GM18520 (cell line): Measurements from ENCODE around the gene PIK3R3.
"Not testable (repeated sequence)": the region's sequence is repeated elsewhere in the genome, so short reads cannot be mapped to it uniquely, and the experiment has no call there.

Source experiments
- ATAC-seq: cut with Tn5 transposase; IDR thresholded peaks from one replicate; pipeline ENCODE4 v1.9.1; 2021; ENCODE audit not compliant: unreplicated experiment

PIK3R3 gene

GRCh38 chr1:46113948-46114347 is 18.5 kb downstream of the PIK3R3 start:
- no peak for ATAC-seq

- no peak for ATAC-seq
Measured at GRCh38 chr1:46112108-46112507, 20.3 kb downstream of the PIK3R3 start.

- ATAC-seq, result no peak
Measured at GRCh38 chr1:46110521-46110920, 21.9 kb downstream of the PIK3R3 start.

GRCh38 chr1:46102769-46103476 is 29.5 kb downstream of the PIK3R3 start:
- ATAC-seq, result no peak

GRCh38 chr1:46099215-46099614 is 33.2 kb downstream of the PIK3R3 start:
- no peak for ATAC-seq

- no peak for ATAC-seq
Measured at GRCh38 chr1:46098027-46098712, 34.3 kb downstream of the PIK3R3 start.

GRCh38 chr1:46097149-46097472 is 35.3 kb downstream of the PIK3R3 start:
- ATAC-seq, result no peak

GRCh38 chr1:46096269-46097148 is 35.9 kb downstream of the PIK3R3 start:
- ATAC-seq, result no peak

GRCh38 chr1:46095110-46095509 is 37.3 kb downstream of the PIK3R3 start:
- ATAC-seq, result not testable (repeated sequence)

- no peak for ATAC-seq
Measured at GRCh38 chr1:46094471-46095005, 37.9 kb downstream of the PIK3R3 start.

- not testable (repeated sequence) for ATAC-seq
Measured at GRCh38 chr1:46093832-46094231, 38.6 kb downstream of the PIK3R3 start.

- no peak for ATAC-seq
Measured at GRCh38 chr1:46087891-46088290, 44.5 kb downstream of the PIK3R3 start.

- no peak for ATAC-seq
Measured at GRCh38 chr1:46086576-46086975, 45.9 kb downstream of the PIK3R3 start.

GRCh38 chr1:46084553-46085451 is 47.6 kb downstream of the PIK3R3 start:
- ATAC-seq, result no peak

- no peak for ATAC-seq
Measured at GRCh38 chr1:46083579-46083978, 48.9 kb downstream of the PIK3R3 start.

GRCh38 chr1:46081619-46082018 is 50.8 kb downstream of the PIK3R3 start:
- no peak for ATAC-seq

- no peak for ATAC-seq
Measured at GRCh38 chr1:46081206-46081605, 51.2 kb downstream of the PIK3R3 start.

- no peak for ATAC-seq
Measured at GRCh38 chr1:46080257-46080656, 52.2 kb downstream of the PIK3R3 start.

GRCh38 chr1:46077644-46078043 is 54.8 kb downstream of the PIK3R3 start:
- ATAC-seq, result no peak

GRCh38 chr1:46076343-46076742 is 56.1 kb downstream of the PIK3R3 start:
- ATAC-seq, result no peak

GRCh38 chr1:46072975-46073374 is 59.5 kb downstream of the PIK3R3 start:
- no peak for ATAC-seq
